PFSK-1 (cell line): ENCODE data around the gene MRPL49.

Experiments used
- POLR2AphosphoS5 ChIP-seq: IDR thresholded peaks from 2 replicates; pipeline ENCODE4 v1.6.1; 2012; ENCODE audit warnings: low read depth, mild to moderate bottlenecking, control low read depth, low read length, moderate library complexity
- TAF1 ChIP-seq: IDR thresholded peaks from 2 replicates; pipeline ENCODE4 v1.6.1; 2012; ENCODE audit warnings: low read length, control low read depth, borderline replicate concordance; ENCODE audit not compliant: insufficient read depth

DNA sequence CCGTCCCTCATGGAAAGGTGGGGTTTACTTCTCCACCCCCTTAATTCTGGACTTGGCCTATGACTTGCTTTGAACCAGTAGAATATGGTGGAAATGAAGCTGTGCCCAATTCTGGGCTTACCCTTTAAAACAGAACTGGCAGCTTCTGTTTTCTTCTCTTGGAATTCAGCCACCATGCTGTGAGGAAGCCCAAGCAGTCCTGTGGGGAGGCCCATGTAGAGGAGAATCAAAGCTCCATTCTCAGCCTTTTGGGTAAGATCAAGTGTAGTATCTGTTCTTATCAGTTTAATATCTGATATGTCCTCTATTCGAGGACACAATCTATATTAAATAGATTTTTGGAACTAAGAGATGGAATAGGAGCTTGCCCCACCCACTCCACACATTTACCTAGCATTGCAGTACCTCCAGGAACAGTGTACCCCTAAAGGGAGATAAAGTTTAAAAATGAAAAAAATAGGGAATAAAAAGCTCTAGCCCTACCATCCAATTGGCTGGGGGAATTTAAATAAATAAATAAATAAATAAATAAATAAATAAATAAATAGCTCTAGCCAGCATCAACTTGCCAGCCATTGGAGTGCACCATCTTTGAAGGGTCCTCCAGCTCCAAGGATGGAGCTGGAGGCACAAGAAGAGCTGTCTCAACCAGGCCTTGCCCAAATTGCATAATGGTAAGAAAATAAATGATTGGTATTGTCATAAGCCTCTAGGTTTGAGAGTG is 25.4 kb downstream of the MRPL49 start:
- TF ChIP-seq TAF1 (no peak), POLR2AphosphoS5 (no peak)
